Endothelial cell (in vitro differentiated cells): ENCODE measurements around the gene HSPB3. TPM values are rescaled to one million over a fixed set of nuclear protein-coding genes. Genes with fewer than 3 reads are reported as not detected.

Experiments used
- DNase-seq: peaks from one replicate; pipeline ENCODE4 v3.0.0; 2021; ENCODE audit warnings: low spot score
- H3K27ac Mint-ChIP-seq: one replicate; pipeline ENCODE4 v1.8.0; 2021; ENCODE audit warnings: mixed read lengths, inconsistent platforms; ENCODE audit not compliant: unreplicated experiment
- H3K27me3 Mint-ChIP-seq: one replicate; pipeline ENCODE4 v1.8.0; 2021; ENCODE audit warnings: mild to moderate bottlenecking, moderate library complexity, mixed read lengths, inconsistent platforms; ENCODE audit not compliant: unreplicated experiment
- H3K36me3 Mint-ChIP-seq: one replicate; pipeline ENCODE4 v1.8.0; 2021; ENCODE audit warnings: mild to moderate bottlenecking, low read depth, mixed read lengths, inconsistent platforms; ENCODE audit not compliant: unreplicated experiment
- H3K4me1 Mint-ChIP-seq: one replicate; pipeline ENCODE4 v1.8.0; 2021; ENCODE audit warnings: mild to moderate bottlenecking, mixed read lengths, inconsistent platforms; ENCODE audit not compliant: unreplicated experiment
- H3K4me3 Mint-ChIP-seq: one replicate; pipeline ENCODE4 v1.8.0; 2021; ENCODE audit warnings: mild to moderate bottlenecking, mixed read lengths, inconsistent platforms; ENCODE audit not compliant: unreplicated experiment
- H3K9me3 Mint-ChIP-seq: one replicate; pipeline ENCODE4 v1.8.0; 2021; ENCODE audit warnings: mixed read lengths, inconsistent platforms; ENCODE audit not compliant: unreplicated experiment
- long read RNA-seq: library from polyadenylated mRNA; unstranded; transcript quantifications from one replicate; pipeline ENCODE4 v2.0.0, GENCODE V29; 2020; ENCODE audit not compliant: unreplicated experiment
- total RNA-seq: library from RNA; stranded (reverse); fragmentation: NEBNext Ultra II Directional; extraction: Animal tissue kit (Norgen Biotek cat#: 25700); gene quantifications from one replicate; pipeline ENCODE4 v1.2.1, GENCODE V29; 2021; ENCODE audit not compliant: unreplicated experiment
- TF ChIP-seq, protein P1 (sequence below): fragments of 200-600 bp; sonication (generic); IDR thresholded peaks from one replicate; pipeline ENCODE4 v1.5.0; 2021; ENCODE audit warnings: antibody characterized with exemption; ENCODE audit not compliant: unreplicated experiment

HSPB3 gene, protein sequence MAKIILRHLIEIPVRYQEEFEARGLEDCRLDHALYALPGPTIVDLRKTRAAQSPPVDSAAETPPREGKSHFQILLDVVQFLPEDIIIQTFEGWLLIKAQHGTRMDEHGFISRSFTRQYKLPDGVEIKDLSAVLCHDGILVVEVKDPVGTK
- not detected for total RNA-seq
- long read RNA-seq = 0 reads

DNA sequence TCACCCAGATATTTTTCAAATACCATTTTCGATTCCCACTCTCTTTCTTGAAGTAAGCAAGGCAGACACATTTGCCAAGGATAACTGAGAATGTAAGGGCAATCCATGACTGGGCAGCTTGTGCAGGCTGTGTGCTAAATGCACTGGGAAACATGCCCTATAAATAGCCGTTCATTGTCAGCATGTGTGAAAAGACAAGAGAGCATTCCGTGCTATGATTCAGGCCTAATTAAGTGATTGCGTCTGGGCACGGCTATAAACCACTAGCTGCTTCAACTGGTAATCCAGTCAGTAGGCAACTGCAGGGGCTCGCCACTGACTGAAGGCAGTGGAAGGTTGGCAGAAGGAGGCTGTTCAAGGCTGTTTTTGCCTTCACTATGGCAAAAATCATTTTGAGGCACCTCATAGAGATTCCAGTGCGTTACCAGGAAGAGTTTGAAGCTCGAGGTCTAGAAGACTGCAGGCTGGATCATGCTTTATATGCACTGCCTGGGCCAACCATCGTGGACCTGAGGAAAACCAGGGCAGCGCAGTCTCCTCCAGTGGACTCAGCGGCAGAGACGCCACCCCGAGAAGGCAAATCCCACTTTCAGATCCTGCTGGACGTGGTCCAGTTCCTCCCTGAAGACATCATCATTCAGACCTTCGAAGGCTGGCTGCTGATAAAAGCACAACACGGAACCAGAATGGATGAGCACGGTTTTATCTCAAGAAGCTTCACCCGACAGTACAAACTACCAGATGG lies at the start of gene HSPB3:
Gene HSPB3 (plus strand): TSS at position 287 of the 745 bp plus-strand sequence. CDS start 91 bp downstream, at position 378.
- Mint-ChIP-seq H3K9me3 (no peaks in the 10 kb centered on the region), H3K4me1 (no peaks in the 10 kb centered on the region), H3K4me3 (no peak within 1 kb of the TSS), H3K27me3 (no peaks in the 10 kb centered on the region), H3K36me3 (no peaks in the 10 kb centered on the region), H3K27ac (no peak within 1 kb of the TSS)
- TF ChIP-seq, protein P1, sequence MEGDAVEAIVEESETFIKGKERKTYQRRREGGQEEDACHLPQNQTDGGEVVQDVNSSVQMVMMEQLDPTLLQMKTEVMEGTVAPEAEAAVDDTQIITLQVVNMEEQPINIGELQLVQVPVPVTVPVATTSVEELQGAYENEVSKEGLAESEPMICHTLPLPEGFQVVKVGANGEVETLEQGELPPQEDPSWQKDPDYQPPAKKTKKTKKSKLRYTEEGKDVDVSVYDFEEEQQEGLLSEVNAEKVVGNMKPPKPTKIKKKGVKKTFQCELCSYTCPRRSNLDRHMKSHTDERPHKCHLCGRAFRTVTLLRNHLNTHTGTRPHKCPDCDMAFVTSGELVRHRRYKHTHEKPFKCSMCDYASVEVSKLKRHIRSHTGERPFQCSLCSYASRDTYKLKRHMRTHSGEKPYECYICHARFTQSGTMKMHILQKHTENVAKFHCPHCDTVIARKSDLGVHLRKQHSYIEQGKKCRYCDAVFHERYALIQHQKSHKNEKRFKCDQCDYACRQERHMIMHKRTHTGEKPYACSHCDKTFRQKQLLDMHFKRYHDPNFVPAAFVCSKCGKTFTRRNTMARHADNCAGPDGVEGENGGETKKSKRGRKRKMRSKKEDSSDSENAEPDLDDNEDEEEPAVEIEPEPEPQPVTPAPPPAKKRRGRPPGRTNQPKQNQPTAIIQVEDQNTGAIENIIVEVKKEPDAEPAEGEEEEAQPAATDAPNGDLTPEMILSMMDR = no peak
- DNase-seq = no peak

GRCh38 chr5:54411176-54411575 lies 44.3 kb upstream of the HSPB3 start:
- Mint-ChIP-seq H3K27ac (no peak overlapping the region), H3K4me3 (no peak overlapping the region), H3K27me3 (peaks cover 3% of the 10 kb centered on the region), H3K4me1 (no peaks in the 10 kb centered on the region), H3K9me3 (no peaks in the 10 kb centered on the region), H3K36me3 (no peaks in the 10 kb centered on the region)
- TF ChIP-seq, protein P1 = no peak
- no peak for DNase-seq

DNA sequence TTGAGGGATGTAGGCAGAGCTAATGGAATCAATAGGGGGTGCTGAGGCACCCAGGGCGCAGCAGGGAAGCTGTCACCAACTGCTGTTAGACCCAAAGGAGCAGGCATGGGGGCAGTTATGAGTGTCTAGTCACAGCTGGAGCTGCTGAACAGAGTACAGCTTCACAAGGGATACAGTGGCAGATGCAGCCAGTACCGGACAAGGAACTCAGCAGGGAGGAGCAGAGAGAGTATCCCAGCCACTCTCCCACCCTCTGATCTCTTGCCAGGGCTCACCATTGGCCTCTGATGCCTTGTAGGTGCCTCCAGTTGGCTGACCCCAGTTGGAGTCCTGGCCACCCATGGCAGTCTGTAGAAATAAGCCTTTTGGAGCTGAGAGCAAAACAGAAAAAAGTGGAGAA lies 42.6 kb upstream of the HSPB3 start:
- no peak for DNase-seq
- Mint-ChIP-seq H3K27ac (no peak overlapping the region), H3K4me3 (no peak overlapping the region), H3K9me3 (no peaks in the 10 kb centered on the region), H3K27me3 (peaks cover 3% of the 10 kb centered on the region), H3K4me1 (no peaks in the 10 kb centered on the region), H3K36me3 (no peaks in the 10 kb centered on the region)
- TF ChIP-seq, protein P1 = no peak

DNA sequence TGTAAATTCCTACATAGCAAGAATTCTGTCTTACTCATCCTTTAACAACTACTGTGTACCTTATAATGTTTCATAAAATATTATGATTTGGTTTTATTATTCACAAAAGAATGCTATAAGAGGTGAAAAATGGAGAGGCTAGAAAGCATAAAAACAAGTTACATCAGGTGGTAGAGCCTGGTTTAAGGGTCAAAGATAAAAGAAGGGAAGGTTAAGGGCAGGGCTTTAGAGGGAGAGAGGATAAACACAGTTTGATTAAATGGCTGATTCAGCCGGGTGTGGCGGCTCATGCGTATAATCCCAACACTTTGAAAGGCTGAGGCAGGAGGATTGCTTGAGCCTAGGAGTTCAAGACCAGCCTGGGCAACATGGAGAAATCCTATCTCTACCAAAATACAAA lies 40.4 kb upstream of the HSPB3 start:
- H3K9me3 Mint-ChIP-seq = no peaks in the 10 kb centered on the region
- DNase-seq = no peak
- no peak overlapping the region for H3K27ac Mint-ChIP-seq
- no peak overlapping the region for H3K4me3 Mint-ChIP-seq
- H3K27me3 Mint-ChIP-seq = peaks cover 4% of the 10 kb centered on the region
- TF ChIP-seq, protein P1 = no peak
- H3K36me3 Mint-ChIP-seq = peaks cover 4% of the 10 kb centered on the region
- H3K4me1 Mint-ChIP-seq = peaks cover 5% of the 10 kb centered on the region
